Measurements from ENCODE around the gene ULK4. TPM values are rescaled to one million over a fixed set of nuclear protein-coding genes. Genes with fewer than 3 reads are reported as not detected.

Gene ULK4
- total and polyA plus RNA-seq, 9 of the 15 experiments (the other 6 are each of a cell fraction or from before 2014, with no cell fraction given) = 3.0 to 5.9 (median 3.5) TPM

GRCh38 chr3:41223691-41224090 lies 738.2 kb downstream of the ULK4 start:
- in situ Hi-C loops (cut with MboI) = no loop called here
- BruUV-seq (replicated peaks) = no TSS peak
- Histone ChIP-seq H3K4me1 (replicated peaks in 1 of 2; ENCODE audit: control insufficient read depth in 2 of 2, insufficient read depth in 2 of 2, low read length in 2 of 2) (no peaks in the 10 kb centered on the region; a peak in 2 of 5 replicates), H3K9ac (ENCODE audit: insufficient read depth in 1 of 2, low read depth in 2 of 2, low read length in 2 of 2) (no peak overlapping the region), H4K20me1 (replicated peaks; ENCODE audit: control insufficient read depth, insufficient read depth, low read length) (peaks cover 29% of the 10 kb centered on the region), H3K4me2 (ENCODE audit: insufficient read depth, low read length) (no peak overlapping the region), H3K4me3 (no peak overlapping the region), H3K9me3 (replicated peaks; ENCODE audit: control insufficient read depth, insufficient read depth, low read depth, low read length) (no peaks in the 10 kb centered on the region), H3K36me3 (ENCODE audit: control insufficient read depth, insufficient read depth, low read length) (peaks cover 50% of the 10 kb centered on the region), H3K79me2 (ENCODE audit: control insufficient read depth, insufficient read depth, low read length) (peaks cover 49% of the 10 kb centered on the region), H2AFZ (ENCODE audit: low read depth, low read length) (no peak overlapping the region), H3K9me1 (ENCODE audit: control insufficient read depth, insufficient read depth, low read length) (no peaks in the 10 kb centered on the region), H3K27me3 (ENCODE audit: control insufficient read depth in 2 of 2, insufficient read depth in 2 of 2, low read length in 2 of 2) (no peaks in the 10 kb centered on the region), H3K27ac (ENCODE audit: extremely low read depth, low read depth, low read length) (no peak overlapping the region)
- POLR2A ChIA-PET = interaction anchor here (0.6 to 1.6 kb wide), 3 partner anchors 10 to 503 kb away, joined by 3 to 4 read pairs (median 3); partner anchors contain the start of gene CTNNB1
- 94% methylated on average over 2 of the region's 2 CpGs for WGBS (ENCODE audit: insufficient coverage, low coverage, missing lambda C conversion rate)
- DNase-seq (ENCODE audit: extremely low read depth in 1 of 4, low spot score in 3 of 4) (no peak), ATAC-seq (no peak), FAIRE-seq (no peak)
- CTCF ChIA-PET (ENCODE audit: low intra/inter-chr PET ratio) = no interaction called here
- intact Hi-C loops (cut with micrococcal nuclease) = no loop called here
- TF ChIP-seq ZBTB34 (CRISPR knock-in tag; IDR thresholded peaks at IDR 0.05) = no peak

- no peak for FAIRE-seq
- H3K79me2 ChIP-seq (ENCODE audit: control insufficient read depth, insufficient read depth, low read length) = peaks cover 55% of the 10 kb centered on the region
- CTCF ChIA-PET (ENCODE audit: low intra/inter-chr PET ratio) = no interaction called here
- WGBS (ENCODE audit: insufficient coverage, low coverage, missing lambda C conversion rate) = 88% methylated on average over 2 of the region's 2 CpGs
- H3K9ac ChIP-seq (ENCODE audit: insufficient read depth in 1 of 2, low read depth in 2 of 2, low read length in 2 of 2) = no peak overlapping the region
- BruUV-seq (replicated peaks) = no TSS peak
- no peaks in the 10 kb centered on the region for H3K27me3 ChIP-seq (ENCODE audit: control insufficient read depth in 2 of 2, insufficient read depth in 2 of 2, low read length in 2 of 2)
- no peaks in the 10 kb centered on the region for H3K9me3 ChIP-seq (replicated peaks; ENCODE audit: control insufficient read depth, insufficient read depth, low read depth, low read length)
- POLR2A ChIA-PET = interaction anchor here (1.6 kb wide), 1 partner anchor 24 kb away, joined by 3 read pairs; the partner anchor contains the start of gene CTNNB1
- H3K9me1 ChIP-seq (ENCODE audit: control insufficient read depth, insufficient read depth, low read length) = no peaks in the 10 kb centered on the region
- peaks cover 44% of the 10 kb centered on the region for H3K36me3 ChIP-seq (ENCODE audit: control insufficient read depth, insufficient read depth, low read length)
- TF ChIP-seq LEF1 (IDR thresholded peaks at IDR 0.05) (no peak), HOMEZ (CRISPR knock-in tag; IDR thresholded peaks at IDR 0.05) (no peak), CEBPB (tag; IDR thresholded peaks at IDR 0.05) (peak; percentile 67), ZNF124 (CRISPR knock-in tag; IDR thresholded peaks at IDR 0.05) (no peak), CTBP1 (IDR thresholded peaks at IDR 0.05; ENCODE audit: borderline replicate concordance) (no peak), CEBPG (CRISPR knock-in tag; IDR thresholded peaks at IDR 0.05) (no peak), CEBPG (tag; conservative IDR thresholded peaks at IDR 0.05 in 1 of 2, IDR thresholded peaks at IDR 0.05 in 1 of 2) (peak; percentile 25 to 85; a peak in 2 of 4 replicates), TSC22D4 (tag; IDR thresholded peaks at IDR 0.05) (no peak), BRCA1 (IDR thresholded peaks at IDR 0.05) (no peak), BRCA1 (CRISPR knock-in tag; IDR thresholded peaks at IDR 0.05) (no peak)
- in situ Hi-C loops (cut with MboI) = no loop called here
- no peak overlapping the region for H3K4me3 ChIP-seq
- peaks cover 35% of the 10 kb centered on the region for H4K20me1 ChIP-seq (replicated peaks; ENCODE audit: control insufficient read depth, insufficient read depth, low read length)
- H2AFZ ChIP-seq (ENCODE audit: low read depth, low read length) = no peak overlapping the region
- ATAC-seq = no peak
- no peaks in the 10 kb centered on the region; a peak in 2 of 5 replicates for H3K4me1 ChIP-seq (replicated peaks in 1 of 2; ENCODE audit: control insufficient read depth in 2 of 2, insufficient read depth in 2 of 2, low read length in 2 of 2)
- DNase-seq (ENCODE audit: extremely low read depth in 1 of 4, low spot score in 3 of 4) = no peak
- intact Hi-C loops (cut with micrococcal nuclease) = no loop called here
- no peak overlapping the region for H3K27ac ChIP-seq (ENCODE audit: extremely low read depth, low read depth, low read length)
- no peak overlapping the region for H3K4me2 ChIP-seq (ENCODE audit: insufficient read depth, low read length)
Measured at GRCh38 chr3:41223078-41223477, 738.8 kb downstream of the ULK4 start.

All from K562 (cell line).